NCI-H82 treated with DMSO at 0.1 percent for 48 hours (cell line): ENCODE measurements around the gene SORCS3.

Source experiments
- DNase-seq: peaks from one replicate; lab custom pipeline; 2025; ENCODE audit not compliant: unreplicated experiment; lab: John Stamatoyannopoulos, UW

Gene SORCS3

DNA sequence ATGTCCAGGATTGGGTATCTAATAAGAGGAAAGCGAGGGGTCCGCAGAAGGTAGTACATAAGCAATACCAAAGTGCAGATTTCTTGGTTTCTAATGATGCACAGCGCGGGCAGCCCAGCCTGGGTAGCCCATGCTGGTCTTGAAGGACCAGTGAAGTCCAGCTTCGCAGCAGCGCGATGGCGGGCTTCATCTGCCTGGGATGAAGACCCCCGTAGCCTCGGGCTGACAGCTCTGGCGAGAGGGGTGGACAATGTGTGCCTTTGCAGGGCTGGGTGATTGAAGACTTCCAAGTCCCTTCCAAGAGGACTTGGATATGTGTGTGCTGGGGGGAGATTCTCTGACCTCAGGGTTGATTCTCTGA lies 2.2 kb downstream of the SORCS3 start:
- no peak for DNase-seq

DNA sequence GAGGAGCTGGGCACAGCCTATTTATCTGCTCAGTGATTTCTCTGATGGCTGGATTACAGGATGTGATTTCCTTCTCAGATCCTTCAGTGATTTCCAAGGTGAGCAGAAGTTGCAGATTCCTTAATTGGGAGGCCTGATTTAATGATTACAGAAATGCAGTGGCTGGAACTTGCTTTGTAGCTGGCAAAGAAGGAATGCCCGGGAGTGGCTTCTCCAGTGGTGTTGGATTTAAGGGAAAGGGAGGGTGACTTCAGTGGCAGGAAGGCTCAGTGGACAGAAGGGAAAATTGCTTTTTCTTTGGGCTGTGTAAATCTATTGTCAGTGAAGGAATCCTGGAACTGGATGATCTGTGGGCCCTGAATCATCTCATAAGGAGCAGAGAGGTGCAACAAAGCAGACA lies 5.1 kb downstream of the SORCS3 start:
- DNase-seq, result no peak

DNA sequence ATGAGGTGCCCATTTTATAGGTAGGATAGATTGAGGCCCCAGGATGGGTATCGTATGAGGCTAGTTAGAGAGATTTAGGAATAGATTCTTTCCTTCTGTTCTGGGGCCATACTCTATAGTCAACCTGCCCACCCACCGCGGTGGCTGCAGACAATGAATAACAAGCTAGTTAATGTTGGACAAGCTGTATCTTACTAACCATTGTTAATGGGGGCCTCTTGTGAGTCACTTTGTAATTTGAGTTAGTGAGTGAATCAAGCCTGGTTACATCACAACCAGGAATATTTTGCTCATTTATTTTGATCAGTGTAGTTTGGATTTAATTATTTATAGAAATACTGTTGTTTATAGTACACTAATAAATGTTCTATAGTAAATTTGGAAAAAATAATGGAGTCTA lies 7.3 kb downstream of the SORCS3 start:
- DNase-seq, result no peak

DNA sequence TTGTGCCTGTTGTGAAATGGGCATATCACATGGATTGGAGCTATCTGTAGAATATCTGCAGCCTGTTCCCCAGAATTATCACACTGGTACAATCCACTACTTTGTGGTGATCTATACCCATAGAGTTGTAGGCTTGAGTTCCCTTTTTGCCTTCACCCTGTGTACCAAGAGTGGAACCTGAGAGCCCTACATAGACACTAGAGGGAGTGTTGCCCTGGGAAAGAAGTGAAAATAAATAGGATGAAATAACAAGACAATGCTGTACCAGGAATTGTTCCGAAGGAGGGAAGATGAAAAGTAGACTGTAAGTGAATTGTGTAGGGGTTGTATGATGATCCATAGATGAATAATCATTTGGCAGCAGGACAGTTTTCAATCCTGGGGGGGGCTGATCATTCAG lies 9.0 kb downstream of the SORCS3 start:
- DNase-seq, result peak; percentile 14

DNA sequence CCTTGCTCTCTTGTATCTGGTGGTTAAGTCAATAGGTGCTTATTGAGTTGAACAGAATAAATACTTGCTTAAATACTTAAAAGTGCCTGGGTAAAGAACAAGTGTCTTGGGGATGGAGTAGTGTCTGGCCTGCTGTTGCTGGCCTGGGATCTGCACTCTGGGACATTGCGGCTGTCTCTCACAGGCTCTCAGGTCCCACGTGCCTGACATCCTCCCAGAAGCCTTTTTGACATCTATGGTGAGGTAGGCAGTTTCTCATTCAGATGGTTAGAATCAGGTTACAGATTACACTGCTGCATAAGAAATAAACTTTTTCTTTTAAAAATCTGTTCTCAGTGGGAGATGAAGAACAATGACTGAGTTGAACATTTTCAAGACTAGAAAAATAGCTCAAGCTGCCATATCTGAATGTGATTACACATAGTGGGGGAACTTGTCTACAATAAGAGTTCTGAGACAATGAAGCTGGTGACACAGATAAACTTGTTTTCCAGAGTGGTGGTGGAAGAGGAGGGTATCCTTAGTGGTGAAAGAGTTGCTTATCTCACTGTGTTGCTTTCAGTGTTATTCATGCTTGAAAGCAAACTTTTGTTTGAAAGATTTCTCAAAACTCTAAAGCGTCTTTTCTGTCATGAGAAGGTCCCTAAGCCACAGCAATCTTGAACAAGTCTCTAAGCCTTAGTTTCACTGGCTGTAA lies 9.7 kb downstream of the SORCS3 start:
- DNase-seq, result no peak

DNA sequence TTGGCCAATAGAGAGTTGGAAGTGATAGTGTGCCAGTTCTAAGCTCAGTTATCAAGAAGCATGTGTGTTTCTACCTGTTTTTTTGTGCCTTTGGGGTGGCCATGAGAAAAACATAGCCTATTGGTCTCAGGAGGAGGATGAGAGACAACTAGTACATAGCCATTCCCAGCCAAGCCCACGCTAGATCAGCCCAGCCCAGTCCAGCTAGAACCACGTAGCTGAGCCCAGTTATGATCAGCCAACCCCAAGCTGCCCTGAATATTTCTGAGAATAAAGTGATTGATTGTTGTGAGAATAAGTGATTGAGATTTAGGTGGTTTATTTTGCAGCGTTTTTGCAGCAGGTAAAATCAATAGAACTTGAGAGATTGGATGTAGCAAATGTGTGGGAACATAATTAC lies 15.9 kb downstream of the SORCS3 start:
- DNase-seq, result no peak

DNA sequence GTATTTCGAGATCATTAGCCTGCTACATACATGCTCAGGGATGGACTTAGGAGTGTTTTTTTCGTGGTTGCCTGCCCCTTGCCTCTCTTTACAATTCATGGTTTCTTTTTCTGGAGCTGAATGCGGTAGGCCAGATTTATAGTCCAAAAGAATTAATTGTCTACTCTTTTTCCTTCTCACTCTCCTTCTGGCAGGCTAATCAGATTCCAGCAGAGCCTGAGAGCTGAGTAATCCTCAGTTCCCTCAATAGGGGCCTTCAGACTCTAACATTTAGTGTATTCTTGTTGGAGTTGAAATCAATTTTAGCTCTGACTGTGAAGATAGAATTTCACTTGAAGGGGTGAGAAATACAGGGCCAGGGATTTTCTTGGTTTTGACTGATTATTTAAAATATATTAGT lies 16.4 kb downstream of the SORCS3 start:
- DNase-seq, result no peak

DNA sequence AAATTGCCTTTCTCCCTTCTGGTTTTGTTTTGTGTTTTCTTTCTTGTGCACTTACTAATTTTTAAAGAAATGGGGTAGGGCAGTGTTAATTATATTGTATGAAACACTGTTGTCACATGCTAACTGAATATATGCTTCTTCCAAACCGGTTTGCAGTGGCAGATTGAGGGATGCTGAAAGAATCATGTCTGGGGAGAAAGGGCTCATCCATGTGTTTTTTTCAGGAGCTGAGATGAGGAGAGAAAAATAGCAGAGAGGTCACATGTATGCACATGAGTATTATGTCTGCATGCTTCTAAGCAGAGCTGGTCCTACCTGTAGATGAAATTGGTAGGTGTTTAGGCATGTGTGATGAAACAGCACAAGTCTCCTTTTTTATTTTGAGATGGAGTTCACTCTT lies 17.0 kb downstream of the SORCS3 start:
- DNase-seq, result no peak

DNA sequence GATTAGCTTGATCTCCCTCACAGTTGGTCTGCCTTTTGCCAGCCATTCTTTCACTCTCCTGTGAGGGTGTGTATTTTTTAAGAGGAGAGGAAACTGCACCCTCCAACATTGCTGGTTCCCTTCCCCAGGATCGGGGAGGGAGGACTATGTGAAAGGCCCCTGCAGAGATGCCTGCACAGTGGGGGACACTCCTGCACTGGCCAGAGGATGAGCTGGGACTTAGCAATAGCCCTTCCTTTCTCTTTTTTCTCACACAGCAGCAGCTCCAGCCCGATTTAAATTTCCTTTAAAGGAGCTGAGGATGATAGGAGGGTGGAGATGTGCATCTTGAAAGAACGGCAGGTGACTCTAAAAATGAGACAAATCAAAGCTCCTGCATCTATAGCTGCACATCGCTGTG lies 18.7 kb downstream of the SORCS3 start:
- no peak for DNase-seq

DNA sequence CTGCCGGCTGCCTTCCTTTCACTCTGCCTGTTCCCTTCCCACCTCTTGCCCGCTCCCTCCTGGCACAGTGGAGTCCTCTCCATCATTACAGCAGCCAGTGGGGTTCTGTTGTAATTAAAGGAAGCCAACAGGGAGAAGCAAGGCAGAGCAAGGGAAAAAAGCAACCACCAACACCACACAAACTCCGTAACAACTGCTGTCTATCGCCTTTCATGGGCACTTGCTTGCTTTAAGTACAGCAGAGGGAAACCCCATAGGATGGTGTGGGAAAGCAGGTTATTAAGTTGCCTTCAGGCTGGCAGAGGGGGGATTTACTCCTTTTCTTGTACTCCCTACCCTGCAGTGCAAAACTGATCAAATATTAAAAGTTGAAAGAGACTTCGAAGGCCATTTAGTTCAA lies 22.0 kb downstream of the SORCS3 start:
- DNase-seq, result no peak

DNA sequence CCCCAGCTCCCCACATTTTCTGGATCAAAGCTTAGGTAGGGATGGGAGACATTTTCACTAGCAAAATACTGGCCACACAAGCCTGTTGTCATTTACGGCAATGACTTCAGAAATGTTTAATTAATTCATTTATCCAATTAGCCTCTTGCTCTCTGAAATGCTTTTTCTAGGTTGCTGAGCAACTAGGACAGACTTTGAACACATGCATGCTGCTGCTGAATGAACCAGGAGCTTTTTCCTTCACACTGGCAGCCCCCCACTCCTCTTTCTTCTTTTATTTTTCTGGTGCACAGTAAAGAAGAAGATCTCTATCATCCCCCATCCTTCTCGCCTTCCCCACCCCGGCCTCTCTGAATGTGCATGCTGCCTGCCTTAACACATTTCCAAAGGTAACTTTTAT lies 22.5 kb downstream of the SORCS3 start:
- no peak for DNase-seq

DNA sequence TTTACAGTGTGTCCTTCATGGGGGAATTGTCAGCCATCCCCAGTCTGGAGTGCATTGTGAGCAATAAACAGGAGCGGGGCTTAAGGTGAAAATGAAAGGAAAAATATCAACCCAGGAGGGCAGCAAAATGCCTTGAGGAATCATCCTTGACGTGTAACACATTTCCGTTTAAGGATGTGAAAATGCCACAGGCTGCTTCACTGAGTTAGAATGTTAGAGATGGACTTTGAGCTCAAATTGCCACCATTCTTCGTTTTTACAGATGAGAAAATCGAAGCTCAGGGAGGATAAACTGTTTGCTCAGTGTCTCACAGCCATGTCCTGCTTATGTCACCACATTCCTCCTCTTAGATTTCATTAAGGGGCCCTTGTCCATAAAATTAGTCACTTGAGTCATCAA lies 23.1 kb downstream of the SORCS3 start:
- DNase-seq, result no peak

DNA sequence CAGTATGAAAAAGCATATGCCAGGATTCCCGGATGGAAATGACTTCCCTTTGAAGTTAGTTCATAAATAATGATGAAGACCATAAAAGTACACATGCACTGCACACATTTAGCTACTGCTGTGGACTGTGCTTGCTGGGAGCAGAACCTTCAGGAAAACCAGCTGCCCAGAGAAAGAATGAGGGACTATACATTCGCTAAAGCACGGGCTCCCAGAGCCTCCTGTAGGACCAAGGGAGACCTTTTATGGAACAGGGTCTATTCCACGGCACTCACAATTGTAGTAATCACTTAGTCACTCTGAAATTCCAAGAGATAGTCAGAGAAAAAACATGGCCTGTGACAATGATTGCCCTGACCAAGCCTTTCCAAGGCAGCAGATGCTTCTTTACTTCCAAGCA lies 24.1 kb downstream of the SORCS3 start:
- DNase-seq, result no peak

DNA sequence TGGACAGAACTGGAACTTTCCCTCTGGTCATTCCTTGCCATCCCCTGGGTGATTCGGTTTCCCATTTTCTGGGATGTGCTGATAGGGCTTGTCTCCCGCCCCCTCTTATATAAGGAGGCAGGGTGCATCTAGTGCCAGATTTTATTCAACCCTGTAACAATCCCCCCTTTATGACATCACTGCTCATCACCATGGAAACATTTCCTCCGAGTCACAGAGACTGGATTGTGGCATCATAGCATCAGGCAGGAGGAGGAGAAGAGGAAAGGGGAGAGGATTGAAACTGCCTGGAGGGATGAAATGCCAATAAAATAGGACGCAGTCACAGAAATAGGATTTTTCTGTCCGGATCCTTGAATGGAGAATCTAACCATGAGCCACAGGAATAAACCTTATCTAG lies 25.0 kb downstream of the SORCS3 start:
- no peak for DNase-seq

DNA sequence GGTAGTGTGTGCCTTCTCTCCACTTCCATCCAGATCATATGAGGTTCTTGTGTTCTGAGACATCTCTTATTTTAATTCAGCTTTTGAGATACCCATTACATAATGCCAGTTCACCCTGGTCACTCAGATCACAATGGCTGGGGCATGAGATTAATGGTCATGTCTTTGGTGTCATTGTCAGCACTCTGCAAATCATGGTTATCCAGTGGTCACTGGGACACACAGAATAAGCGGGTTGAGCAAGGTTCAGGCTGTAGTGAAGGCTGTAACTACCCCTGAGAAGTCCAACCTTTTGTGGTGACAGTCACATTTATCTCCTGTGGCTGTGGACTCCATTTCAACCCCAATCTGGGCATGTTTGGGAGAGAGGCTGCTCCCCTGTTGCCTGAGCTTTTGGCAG lies 35.8 kb downstream of the SORCS3 start:
- no peak for DNase-seq

DNA sequence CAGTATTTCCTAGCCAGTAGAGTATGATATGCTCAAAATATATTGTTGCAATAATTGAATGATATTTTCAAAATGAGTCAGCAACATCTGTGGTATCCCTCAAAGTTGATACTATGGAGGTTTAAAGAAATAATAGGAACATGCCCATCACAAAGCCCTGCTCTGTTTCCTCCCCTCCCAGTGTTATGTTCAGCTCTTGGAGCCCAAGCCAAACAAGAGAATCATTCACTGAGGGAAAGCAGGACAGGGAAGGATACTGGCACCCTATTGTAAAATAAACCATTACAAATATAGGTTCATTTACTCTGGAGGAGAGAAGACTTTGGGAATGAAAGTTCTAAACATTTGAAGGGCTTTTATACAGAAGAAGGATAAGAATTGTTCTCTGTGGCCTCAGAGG lies 37.6 kb downstream of the SORCS3 start:
- DNase-seq, result no peak

DNA sequence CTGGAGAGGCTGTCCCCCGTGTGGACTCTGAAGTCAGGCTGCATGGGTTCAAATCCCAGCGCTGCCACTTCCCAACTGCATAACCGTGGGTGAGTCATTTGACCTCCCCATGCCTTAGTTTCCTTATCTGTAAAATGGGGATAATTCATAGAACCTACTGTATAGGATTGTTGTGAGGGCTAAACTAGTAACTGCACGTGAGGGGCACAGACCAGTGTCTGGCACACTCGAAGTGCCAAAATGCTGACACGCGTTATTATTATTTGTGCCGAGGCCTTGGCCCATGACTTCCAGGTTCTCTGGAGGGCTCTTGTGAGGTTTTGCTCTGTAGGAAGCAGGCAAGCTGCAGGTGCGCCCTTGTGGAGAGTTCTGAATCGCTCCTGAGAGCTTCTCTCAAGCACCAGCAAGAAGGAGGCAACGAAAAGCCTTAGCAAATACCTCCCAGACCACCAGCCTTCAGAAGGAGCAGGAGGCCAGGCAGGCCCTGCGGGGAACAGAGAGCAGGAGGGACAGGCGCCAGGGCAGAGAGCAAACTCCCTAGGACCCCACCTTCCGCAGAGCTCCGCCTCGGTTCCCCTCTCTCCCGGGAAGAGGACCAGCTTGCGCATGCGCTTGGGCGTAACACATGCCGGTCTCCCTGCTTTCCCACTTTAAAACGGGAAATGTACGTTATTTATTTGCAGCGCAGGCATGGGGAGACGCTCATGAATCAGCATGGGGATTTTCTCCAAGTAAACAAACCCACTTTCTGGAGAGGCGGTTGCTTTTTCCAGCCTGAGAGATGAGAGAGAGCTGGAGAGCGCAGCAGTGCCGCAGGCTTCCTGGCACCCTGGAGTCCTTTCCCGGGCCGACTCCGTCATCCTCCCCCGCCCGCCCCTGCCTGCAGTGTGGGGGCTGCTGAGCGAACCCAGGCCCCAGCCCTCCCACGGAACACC lies 39.6 kb downstream of the SORCS3 start:
- no peak for DNase-seq

DNA sequence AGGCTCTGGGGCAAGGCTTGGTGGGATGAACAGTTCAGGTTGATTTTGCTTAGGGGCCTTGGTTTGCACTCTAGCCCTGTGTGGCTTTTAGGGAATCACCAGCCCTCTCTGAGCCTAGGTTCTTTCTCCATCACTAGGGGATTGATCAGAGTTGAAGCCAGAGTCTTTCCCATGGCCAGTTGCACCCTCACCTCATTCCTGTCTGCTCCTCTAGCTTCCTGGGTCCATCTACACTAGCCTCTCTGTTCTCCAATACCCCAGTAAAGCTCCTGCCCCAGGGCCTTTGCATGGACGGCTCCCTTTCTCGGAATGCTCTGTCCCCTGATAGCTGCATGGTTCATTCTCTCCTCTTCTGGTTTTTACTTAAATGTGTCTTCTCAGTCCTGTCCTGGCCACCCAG lies 40.4 kb downstream of the SORCS3 start:
- DNase-seq, result no peak

DNA sequence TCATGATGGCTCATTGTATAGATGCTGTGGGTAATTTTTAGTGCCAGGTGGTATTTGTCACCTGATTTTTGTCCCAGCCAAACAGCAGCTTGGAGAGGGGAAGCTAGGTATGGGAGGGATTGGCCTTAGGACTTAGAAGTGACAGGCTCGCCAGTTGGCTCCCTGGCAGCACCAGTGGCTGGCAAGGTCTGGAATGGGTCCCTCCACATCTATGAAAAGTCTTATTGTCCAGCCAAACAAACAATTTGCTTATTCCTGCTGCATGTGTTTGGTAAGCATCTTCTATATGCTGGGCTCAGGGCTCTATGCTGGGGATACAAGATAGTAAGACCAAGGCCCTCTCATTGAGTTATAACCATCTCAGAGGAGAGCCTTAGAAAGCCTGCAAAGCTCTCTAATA lies 42.5 kb downstream of the SORCS3 start:
- DNase-seq, result no peak

DNA sequence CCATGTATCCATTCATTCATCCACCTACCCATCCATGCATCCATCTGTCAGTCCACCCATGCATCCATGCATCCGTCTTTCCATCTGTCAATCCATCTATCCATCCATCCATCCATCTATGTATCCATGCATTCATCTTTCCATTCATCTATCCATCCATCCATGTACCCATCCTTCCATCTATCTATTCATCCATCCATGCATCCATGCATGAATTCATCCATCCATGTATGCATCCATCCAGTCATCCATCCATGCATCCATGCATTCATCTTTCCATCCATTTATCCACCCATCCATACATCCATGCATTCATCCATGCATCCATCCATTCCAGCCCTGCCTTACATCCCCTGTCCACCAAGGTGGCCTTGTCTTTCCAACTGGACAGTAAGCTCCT lies 45.7 kb downstream of the SORCS3 start:
- no peak for DNase-seq

DNA sequence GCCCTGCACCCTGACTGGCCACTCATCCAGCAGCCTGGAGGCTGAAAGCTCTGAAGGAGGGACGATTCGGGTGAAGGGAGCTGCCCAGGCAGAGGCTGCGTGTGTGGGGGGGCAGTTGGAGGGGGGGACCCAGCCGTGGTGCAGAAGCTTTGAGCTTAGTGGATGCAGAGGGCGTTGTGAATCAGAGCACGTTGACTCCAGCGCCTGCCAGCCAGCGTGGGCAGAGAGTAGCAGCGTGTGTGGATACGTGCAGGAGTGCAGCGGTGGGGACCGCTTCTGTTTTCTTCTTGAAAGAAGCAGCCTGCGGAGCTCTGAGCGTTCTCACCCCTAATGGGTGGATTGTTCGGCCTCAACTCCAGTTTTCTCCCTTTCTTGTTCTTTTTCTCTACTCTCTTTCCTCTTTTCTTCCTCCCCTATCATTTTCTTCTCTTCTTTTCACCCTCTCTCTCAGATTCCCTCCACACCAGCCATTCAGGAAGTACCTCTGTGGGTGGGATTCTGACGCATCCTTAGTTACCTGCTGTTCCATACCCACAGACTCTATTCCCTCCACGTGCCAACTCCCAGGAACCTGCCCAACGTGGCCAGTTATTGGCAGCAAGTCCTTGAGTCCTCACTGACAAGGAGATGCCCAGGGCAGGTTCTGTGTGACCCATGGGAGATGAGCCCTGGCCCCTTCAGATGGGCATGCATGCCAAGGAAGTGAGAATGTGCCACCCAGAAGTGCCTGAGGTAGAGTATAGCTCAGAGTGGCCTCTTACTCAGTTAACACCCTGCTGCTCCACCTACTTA lies 47.4 kb downstream of the SORCS3 start:
- DNase-seq, result no peak

DNA sequence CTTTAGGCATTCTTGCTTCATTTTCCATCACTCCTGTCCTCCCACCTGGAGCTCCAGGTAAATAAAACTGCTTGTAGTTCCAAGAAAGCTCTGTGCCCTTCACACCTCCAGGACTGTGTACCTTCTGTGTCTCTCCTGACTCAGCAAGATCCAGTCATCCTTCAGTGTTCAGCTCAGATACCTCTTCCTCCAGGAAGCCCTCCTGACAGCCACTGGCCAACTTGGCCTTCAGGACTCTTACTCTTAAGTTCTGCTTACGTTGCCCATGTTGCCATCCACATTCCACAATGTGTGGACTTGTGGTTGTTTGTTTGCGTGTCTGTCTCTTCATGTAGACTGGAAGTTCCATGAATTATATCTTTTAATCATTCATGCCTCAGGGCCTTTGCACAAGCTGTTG lies 48.0 kb downstream of the SORCS3 start:
- no peak for DNase-seq
